IMR-90 (cell line): Measurements from ENCODE around the gene SPON1.

Experiments
- CTCF ChIP-seq: conservative IDR thresholded peaks from 2 replicates; pipeline ENCODE4 v1.5.1; 2012; ENCODE audit warnings: mild to moderate bottlenecking, low read depth, low read length, improper control_type of control experiment
- RAD21 ChIP-seq: IDR thresholded peaks from 2 replicates; pipeline ENCODE4 v1.6.1; 2012; ENCODE audit warnings: low read length, improper control_type of control experiment
- USF2 ChIP-seq: fragments of 150-350 bp; IDR thresholded peaks from 2 replicates; pipeline ENCODE4 v1.6.1; 2017; ENCODE audit warnings: mild to moderate bottlenecking, antibody characterized with exemption, low read length, low read depth

- TF ChIP-seq USF2 (no peak), CTCF (no peak), RAD21 (no peak)
These were observed 4.0 kb downstream of the SPON1 start for GRCh38 chr11:13966486-13966885.
